Middle frontal gyrus (tissue), 1 donor: ENCODE measurements around the gene CDK8.
"Not testable (repeated sequence)": the region's sequence is repeated elsewhere in the genome, so short reads cannot be mapped to it uniquely, and the experiment has no call there.

Experiments
- DNase-seq: peaks from one replicate; pipeline ENCODE4 v3.0.0-alpha.2; 2015; ENCODE audit warnings: low spot score; ENCODE audit errors: extremely low spot score

CDK8 gene

GRCh38 chr13:26253262-26253786 lies 605 bp upstream of the CDK8 start:
- no peak for DNase-seq

GRCh38 chr13:26254583-26255111 lies 718 bp downstream of the CDK8 start:
- no peak for DNase-seq

DNA sequence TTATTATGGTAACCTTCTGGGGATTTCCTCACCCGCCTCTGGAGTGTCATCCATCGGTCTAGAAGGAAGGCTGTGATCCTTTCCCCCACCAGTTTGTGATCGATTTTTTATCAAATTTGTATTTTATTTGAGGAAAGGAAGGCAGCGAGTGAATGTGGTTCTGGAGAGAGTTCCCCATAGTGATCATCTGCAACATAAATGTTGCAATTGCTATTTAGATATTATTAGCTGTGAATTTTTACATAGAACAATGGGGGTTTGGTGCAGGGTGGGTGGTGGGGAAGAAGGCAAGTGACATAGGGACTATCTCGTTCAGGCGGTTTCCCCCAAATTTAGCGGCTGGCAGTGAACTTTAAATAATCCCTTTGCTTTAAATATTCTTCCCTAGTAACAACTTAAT lies 1.2 kb downstream of the CDK8 start:
- no peak for DNase-seq

DNA sequence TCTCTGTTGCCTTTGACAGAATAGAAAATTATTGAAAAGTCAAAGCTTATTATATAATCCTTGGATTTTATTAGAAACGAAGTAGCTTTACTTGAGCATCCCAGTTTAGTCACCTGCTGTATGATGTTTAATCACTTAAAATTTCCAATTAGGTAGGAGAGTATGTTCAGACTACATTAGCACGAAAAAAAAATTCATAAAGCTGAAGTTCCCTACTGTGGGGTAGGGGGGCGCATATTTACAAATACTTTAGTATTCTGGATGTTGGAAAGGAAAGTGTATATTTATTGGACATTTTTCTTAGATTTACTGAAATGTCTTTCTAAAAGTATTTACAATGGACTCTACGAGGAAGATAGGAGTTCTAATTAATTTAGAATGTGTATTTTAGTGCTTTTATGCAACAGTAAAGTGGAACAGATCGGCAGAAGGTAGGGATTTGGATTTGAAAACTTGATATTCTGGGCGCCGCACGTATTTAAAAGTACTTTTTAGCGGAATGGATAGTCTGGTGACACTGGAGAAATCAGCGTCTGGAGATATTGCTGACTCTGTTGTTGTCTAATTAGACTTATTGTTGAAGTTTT lies 1.9 kb downstream of the CDK8 start:
- DNase-seq: no peak

- DNase-seq: no peak
Measured at GRCh38 chr13:26257049-26257448, 3.1 kb downstream of the CDK8 start.

DNA sequence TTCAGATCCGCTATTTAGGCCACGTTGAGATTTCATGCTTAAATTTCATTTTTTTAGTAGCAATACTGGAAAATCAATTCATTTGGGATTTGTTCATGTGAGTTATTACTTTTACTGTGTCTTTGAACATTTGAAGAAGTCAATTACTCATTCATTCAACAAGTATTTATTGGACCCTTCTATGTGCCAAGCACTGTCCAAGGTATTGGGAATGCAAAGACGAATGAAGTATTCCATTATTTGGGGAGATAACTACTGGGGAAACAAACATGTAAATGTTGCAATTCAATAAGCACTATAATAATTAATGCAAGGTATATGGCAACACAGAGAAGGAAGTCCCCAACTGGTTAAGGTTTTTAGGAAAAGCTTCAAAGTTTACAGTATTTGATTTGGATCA lies 5.7 kb downstream of the CDK8 start:
- no peak for DNase-seq

- no peak for DNase-seq
Measured at GRCh38 chr13:26262156-26262555, 8.2 kb downstream of the CDK8 start.

GRCh38 chr13:26266311-26266710 lies 12.4 kb downstream of the CDK8 start:
- no peak for DNase-seq

DNA sequence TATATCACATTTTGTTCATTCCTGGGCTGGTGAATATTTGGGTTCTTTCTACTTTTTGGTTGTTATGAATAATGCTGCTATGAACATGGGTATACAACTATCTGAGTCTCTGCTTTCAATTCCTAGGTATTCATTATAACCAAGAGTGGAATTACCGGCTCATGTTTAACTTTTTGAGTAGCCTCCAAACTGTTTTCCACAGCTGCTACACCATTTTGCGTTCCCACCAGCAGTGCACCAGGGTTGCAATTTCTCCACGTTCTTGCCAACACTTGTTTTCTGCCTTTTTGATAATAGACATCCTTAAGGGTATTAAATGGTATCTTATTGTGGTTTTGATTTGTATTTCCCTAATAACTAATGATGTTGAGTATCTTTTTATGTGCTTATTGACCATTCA lies 16.8 kb downstream of the CDK8 start:
- DNase-seq: no peak

DNA sequence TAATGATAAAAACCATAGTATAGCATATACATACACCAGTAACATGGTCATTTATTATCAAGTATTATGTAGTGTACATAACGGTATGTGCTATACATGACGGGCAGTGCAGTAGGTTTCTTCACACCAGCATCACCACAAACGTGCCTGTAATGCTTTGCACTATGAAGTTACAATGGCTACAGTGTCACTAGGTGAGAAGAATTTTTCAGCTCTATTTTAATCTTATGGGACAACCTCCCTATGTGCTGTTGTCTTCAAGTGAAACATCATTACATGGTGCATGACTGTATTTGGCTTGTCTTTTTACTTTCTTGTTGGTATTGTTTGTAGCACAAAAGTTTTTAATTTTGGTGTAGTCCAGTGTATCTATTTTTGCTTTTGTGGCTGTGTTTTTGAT lies 18.7 kb downstream of the CDK8 start:
- DNase-seq: no peak

DNA sequence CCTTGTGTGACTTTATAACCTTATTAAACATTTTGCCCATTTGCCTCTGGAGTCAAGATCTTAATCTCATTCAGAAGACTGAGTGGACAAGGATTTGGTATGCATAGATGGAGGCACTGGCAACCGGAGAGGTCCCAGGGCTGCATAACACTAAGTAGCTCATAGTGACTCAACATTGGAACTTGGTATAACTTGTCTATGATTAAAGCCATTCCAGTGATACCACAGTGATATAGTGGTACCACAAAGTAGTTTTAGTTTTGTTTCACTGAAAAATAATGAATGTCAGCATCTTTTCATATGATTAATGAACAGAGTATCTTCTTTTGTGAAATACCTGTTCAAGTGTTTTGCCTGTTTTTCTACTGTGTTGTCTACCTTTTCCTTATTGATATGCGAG lies 26.4 kb downstream of the CDK8 start:
- no peak for DNase-seq

GRCh38 chr13:26280822-26281221 lies 26.9 kb downstream of the CDK8 start:
- no peak for DNase-seq

DNA sequence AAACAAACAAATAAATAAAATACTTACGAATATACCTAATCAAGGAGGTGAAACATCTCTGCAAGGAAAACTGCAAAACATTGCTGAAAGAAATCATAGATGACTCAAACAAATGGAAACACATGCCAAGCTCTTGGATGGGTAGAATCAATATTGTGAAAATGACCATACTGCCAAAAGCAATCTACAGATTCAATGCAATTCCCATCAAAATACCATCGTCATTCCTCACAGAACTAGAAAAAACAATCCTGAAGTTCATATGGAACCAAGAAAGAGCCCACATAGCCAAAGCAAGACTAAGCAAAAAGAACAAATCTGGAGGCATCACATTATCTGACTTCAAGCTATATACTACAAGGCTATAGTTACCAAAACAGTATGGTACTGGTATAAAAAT lies 32.0 kb downstream of the CDK8 start:
- DNase-seq: not testable (repeated sequence)

DNA sequence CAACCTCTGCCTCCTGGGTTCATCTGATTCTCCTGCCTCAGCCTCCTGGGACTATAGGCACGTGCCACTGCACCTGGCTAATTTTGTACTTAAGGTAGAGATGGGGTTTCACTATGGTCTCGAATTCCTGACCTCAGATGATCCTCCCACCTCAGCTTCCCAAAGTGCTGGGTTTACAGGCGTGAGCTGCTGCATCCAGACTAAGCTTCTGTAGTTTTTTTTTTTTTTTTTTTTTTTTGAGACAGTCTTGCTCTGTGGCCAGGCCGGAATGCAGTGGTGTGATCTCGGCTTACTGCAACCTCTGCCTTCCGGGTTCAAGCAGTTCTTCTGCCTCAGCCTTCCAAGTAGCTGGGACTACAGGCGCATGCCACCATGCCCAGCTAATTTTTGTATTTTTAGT lies 34.9 kb downstream of the CDK8 start:
- DNase-seq: not testable (repeated sequence)

DNA sequence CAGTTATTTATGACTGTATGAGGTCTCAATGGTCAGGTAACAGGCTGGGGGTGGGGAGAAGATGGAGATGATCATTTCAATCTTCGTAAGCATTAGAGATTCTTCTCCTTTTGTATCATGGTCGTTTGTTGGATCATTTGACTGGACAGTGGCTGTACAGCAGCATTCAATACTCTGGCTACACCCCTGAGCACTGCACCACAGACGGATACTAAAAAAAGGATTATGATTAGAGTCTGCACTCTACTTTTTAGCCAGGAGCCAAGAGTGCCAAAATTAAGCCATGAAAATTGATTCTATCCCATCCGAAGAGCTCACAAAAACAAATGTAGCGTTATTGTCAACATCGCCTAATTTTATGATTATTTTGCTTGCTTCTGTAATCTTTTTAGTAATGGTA lies 41.9 kb downstream of the CDK8 start:
- no peak for DNase-seq

DNA sequence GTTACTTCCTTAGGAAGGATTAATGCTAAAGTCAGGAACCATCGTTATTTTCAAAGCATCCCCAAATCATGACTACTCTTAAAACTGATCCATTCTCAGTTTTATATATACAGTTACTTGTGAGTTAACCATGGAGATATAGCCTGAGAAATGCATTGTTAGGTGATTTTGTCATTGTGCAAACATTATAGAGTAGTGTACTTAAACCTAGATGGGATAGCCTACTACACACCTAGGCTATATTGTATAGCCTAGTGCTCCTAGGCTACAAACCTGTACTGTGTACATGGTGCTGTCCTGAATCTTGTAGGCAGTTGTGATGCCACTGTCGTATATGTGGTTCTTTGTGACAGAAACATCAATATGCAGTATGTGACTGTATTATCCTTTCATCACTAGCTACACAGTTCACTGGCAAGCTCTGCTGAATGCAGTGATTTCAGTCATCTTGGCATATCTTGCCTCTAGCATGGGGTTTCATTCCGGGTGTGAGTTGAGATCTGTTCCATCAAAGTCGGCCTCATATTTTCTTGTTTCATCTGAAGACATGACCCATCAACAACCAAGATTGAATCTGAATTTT lies 45.3 kb downstream of the CDK8 start:
- no peak for DNase-seq

DNA sequence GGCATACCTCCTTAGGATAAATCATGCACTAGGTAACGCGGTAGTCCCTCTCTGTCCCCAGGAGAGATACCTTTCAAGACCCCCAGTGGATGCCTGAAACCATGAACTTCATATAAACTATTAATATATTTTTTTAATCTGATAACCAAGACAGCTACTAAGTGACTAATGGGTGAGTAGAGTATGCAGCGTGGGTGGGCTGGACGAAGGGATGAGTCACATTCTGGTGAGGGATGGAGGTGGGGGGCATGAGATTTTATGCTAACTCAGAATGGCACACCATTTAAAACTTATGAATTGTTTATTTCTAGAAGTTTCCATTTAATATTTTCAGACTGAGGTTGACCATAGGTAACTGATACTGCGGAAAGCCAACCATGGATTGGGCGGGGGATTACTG lies 46.2 kb downstream of the CDK8 start:
- no peak for DNase-seq

DNA sequence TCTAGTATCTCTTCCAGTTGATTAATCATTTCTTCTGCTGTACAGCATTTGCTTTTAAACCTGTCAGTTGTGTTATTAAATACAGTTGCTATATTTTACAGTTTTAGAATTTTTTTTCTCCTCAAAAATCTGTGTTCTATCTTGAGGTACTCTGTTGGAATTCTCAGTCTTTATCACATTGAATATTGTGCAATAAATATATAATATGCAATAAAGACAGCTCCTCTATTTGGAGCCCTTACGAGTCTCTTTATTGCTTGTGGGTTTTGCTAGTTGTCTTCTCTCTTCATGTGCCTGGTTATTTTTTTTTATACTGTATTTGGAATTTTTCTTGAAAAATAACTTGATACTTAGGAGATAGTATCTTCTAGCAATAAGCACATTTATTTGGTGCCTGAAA lies 51.7 kb downstream of the CDK8 start:
- no peak for DNase-seq

- no peak for DNase-seq
Measured at GRCh38 chr13:26307701-26308100, 53.8 kb downstream of the CDK8 start.

- no peak for DNase-seq
Measured at GRCh38 chr13:26308250-26308649, 54.3 kb downstream of the CDK8 start.

DNA sequence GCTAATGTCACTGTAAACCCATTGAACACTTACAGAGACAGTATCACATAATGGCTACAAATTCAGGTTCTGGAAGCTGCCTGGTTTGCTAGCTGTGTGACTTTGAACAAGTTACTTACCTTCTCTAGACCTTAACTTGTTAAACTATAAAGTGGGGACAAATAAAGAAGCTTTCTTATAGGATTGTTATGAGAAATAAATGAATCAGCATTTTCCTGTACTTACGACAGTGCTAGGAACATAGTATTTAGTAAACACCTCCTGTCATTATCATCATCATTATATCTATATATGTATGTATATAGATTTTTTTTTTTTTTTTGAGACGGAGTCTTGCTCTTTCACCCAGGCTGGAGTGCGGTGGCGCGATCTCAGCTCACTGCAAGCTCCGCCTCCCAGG lies 54.9 kb downstream of the CDK8 start:
- DNase-seq: no peak

GRCh38 chr13:26310003-26310402 lies 56.1 kb downstream of the CDK8 start:
- no peak for DNase-seq

DNA sequence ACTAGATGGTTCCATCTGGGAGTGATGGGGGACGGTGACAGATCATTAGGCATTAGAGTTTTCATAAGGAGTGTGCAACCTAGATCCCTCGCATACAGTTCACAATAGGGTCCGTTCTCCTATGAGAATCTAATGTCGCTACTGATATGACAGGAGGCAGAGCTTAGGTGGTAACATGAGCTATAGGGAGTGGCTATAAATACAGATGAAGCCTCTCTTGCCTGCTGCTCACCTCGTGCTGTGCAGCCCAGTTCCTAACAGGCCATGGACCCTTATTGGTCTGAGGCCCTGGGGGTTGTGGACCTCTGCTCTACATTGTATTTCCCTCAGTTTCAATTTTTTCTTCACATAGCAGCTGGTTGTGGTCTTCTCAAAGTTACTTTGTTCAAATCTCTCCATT lies 56.5 kb downstream of the CDK8 start:
- no peak for DNase-seq
